ENCODE results near the gene COQ8A. TPM values are rescaled to one million over a fixed set of nuclear protein-coding genes. Genes with fewer than 3 reads are reported as not detected.

The COQ8A gene
- total and polyA plus RNA-seq, 2 donors from 2014 or later: 29.4 to 44.1 TPM

DNA sequence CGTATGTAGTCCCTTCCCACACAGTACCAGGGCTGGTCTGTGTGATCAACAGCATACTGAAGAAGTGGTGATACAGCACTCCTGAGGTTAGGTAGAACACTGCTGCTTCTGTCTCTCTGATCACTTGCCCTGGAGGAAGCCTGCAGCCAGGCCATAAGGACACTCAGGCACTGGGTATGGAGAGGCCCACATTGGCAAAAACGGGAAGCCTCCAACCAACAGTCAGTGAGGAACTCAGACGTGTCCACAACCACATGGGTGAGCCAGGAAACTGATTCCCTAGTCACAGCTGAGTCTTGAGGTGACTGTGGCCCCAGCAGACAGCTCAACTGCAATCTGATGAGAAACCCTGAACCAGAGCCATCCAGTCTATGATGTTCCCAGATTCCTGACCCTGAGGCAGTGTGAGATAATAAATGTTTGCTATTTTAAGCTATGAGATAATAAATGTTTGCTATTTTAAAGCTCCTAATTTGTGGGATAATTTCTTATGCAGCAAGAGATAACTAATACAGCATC lies 62.5 kb downstream of the COQ8A start:
- no peak for FAIRE-seq
- peaks cover 2 to 15% (median 3%) of the 10 kb centered on the region in 3 donors for H3K36me3 ChIP-seq (ENCODE audit: control insufficient read depth in 2 of 3, insufficient read depth in 3 of 3, low read length in 3 of 3)

DNA sequence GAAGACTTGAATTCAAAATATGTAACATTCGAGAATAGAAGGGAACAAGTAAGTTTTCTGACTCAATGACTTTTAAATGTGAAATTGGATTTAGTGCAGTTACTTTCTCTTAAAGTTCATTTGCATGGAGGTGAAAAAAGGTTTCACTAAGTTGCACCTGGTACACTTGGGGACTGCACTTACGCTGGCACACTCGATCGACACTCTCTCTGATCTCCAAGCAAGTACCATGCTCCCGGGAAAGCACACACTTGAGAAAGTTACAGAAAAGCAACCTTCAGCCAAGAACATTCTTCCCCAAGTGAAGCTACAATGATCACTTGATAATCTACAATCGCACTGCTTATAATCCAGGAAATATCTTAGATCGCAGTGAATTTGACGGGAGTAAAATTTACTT lies 63.1 kb downstream of the COQ8A start:
- Histone ChIP-seq H3K27me3 (ENCODE audit: control insufficient read depth, insufficient read depth, low read length) (no peaks in the 10 kb centered on the region), H3K9me3 (ENCODE audit: control insufficient read depth in 2 of 3, insufficient read depth in 1 of 3, low read length in 3 of 3) (no peaks in the 10 kb centered on the region), H3K4me3 (ENCODE audit: low read length in 3 of 3) (no peak overlapping the region), H3K27ac (ENCODE audit: low read depth in 2 of 2, low read length in 2 of 2) (no peak overlapping the region), H3K36me3 (ENCODE audit: control insufficient read depth in 2 of 3, insufficient read depth in 3 of 3, low read length in 3 of 3) (peaks cover 2 to 15% (median 3%) of the 10 kb centered on the region in 3 donors), H3K9ac (ENCODE audit: low read length in 3 of 3) (no peak overlapping the region), H3K4me1 (ENCODE audit: control insufficient read depth in 2 of 3, insufficient read depth in 2 of 3, low read depth in 1 of 3, low read length in 3 of 3) (no peaks in the 10 kb centered on the region)
- intact Hi-C loops (cut with DNase I): no loop called here
- FAIRE-seq (no peak), DNase-seq (no peak)
- TF ChIP-seq, protein P1, sequence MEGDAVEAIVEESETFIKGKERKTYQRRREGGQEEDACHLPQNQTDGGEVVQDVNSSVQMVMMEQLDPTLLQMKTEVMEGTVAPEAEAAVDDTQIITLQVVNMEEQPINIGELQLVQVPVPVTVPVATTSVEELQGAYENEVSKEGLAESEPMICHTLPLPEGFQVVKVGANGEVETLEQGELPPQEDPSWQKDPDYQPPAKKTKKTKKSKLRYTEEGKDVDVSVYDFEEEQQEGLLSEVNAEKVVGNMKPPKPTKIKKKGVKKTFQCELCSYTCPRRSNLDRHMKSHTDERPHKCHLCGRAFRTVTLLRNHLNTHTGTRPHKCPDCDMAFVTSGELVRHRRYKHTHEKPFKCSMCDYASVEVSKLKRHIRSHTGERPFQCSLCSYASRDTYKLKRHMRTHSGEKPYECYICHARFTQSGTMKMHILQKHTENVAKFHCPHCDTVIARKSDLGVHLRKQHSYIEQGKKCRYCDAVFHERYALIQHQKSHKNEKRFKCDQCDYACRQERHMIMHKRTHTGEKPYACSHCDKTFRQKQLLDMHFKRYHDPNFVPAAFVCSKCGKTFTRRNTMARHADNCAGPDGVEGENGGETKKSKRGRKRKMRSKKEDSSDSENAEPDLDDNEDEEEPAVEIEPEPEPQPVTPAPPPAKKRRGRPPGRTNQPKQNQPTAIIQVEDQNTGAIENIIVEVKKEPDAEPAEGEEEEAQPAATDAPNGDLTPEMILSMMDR (IDR thresholded peaks at IDR 0.05; ENCODE audit: borderline replicate concordance, extremely low read depth, insufficient read depth): no peak

More for the DNA sequence above, 62.5 kb downstream of the COQ8A start:
- H3K27me3 ChIP-seq (ENCODE audit: control insufficient read depth, insufficient read depth, low read length): no peaks in the 10 kb centered on the region
- no peaks in the 10 kb centered on the region for H3K4me1 ChIP-seq (ENCODE audit: control insufficient read depth in 2 of 3, insufficient read depth in 2 of 3, low read depth in 1 of 3, low read length in 3 of 3)
- no peak overlapping the region for H3K27ac ChIP-seq (ENCODE audit: low read depth in 2 of 2, low read length in 2 of 2)
- intact Hi-C loops (cut with DNase I): no loop called here
- H3K9me3 ChIP-seq (ENCODE audit: control insufficient read depth in 2 of 3, insufficient read depth in 1 of 3, low read length in 3 of 3): no peaks in the 10 kb centered on the region
- H3K9ac ChIP-seq (ENCODE audit: low read length in 3 of 3): no peak overlapping the region
- no peak overlapping the region for H3K4me3 ChIP-seq (ENCODE audit: low read length in 3 of 3)
- TF ChIP-seq, protein P1 (IDR thresholded peaks at IDR 0.05; ENCODE audit: borderline replicate concordance, extremely low read depth, insufficient read depth): no peak
- DNase-seq: no peak

DNA sequence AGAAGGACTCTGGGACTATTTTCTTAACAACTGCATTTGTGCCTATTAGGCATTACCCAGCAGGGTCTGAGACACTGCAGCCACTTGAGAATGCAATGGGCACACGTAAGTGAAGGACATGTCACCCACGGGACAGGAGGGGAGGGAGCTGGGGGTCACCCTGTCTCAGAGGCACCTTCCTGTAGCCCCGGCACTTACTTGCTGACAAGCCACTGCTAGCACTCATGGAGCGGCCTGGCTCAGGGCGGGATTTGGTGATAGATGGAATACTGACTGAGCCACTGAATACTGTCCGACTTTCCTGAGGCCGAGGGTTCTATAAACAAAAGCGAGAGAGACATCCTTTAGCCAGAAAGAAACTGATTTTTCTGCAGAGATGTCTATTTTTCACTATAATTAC lies 64.7 kb downstream of the COQ8A start:
- H3K9me3 ChIP-seq (ENCODE audit: control insufficient read depth in 2 of 3, insufficient read depth in 1 of 3, low read length in 3 of 3): no peaks in the 10 kb centered on the region
- intact Hi-C loops (cut with DNase I): no loop called here
- H3K36me3 ChIP-seq (ENCODE audit: control insufficient read depth in 2 of 3, insufficient read depth in 3 of 3, low read length in 3 of 3): peaks cover 2 to 15% (median 3%) of the 10 kb centered on the region in 3 donors
- H3K9ac ChIP-seq (ENCODE audit: low read length in 3 of 3): no peak overlapping the region
- no peak for FAIRE-seq
- TF ChIP-seq, protein P1 (IDR thresholded peaks at IDR 0.05; ENCODE audit: borderline replicate concordance, extremely low read depth, insufficient read depth): no peak
- peak in 1 of 5 donors; percentile 61 for DNase-seq
- no peaks in the 10 kb centered on the region for H3K27me3 ChIP-seq (ENCODE audit: control insufficient read depth, insufficient read depth, low read length)
- no peak overlapping the region for H3K27ac ChIP-seq (ENCODE audit: low read depth in 2 of 2, low read length in 2 of 2)
- H3K4me1 ChIP-seq (ENCODE audit: control insufficient read depth in 2 of 3, insufficient read depth in 2 of 3, low read depth in 1 of 3, low read length in 3 of 3): no peaks in the 10 kb centered on the region
- H3K4me3 ChIP-seq (ENCODE audit: low read length in 3 of 3): no peak overlapping the region
